CD4-positive, alpha-beta T cell (primary cell): ENCODE data around the gene KLHL2. TPM values are rescaled to one million over a fixed set of nuclear protein-coding genes. Genes with fewer than 3 reads are reported as not detected.

Experiments
- ATAC-seq: fragments of 200-7000 bp; cut with Tn5 transposase; one replicate; pipeline ENCODE4 v1.10.0; 2022; ENCODE audit warnings: mild to moderate bottlenecking; ENCODE audit not compliant: poor library complexity
- CTCF ChIA-PET: fragments of 350-600 bp; sonication (Branson Sonifier 250); formaldehyde crosslinking; loops from one replicate; lab custom pipeline; 2021; ENCODE audit warnings: antibody characterized with exemption, inconsistent platforms; lab: Charles Lee
- POLR2A ChIA-PET: fragments of 350-600 bp; sonication (Branson Sonifier 250); formaldehyde crosslinking; loops from one replicate; lab custom pipeline; 2021; ENCODE audit warnings: antibody characterized with exemption, inconsistent platforms; lab: Charles Lee
- DNase-seq, 14 experiments: peaks; one replicate each; pipeline ENCODE4 v3.0.0-alpha.2; 2013 to 2020; ENCODE audit warnings: mixed read lengths in 2 of 14
- H3K27ac ChIP-seq, 2 donors: one replicate each; pipeline versions ENCODE4 v1.5.1 to v1.7.0; 2013; ENCODE audit warnings: low read length in 2 of 2, low read depth in 1 of 2, mild to moderate bottlenecking in 1 of 2
- H3K27me3 ChIP-seq, 2 experiments: 1 replicate in 1 of 2; 2 replicates in 1 of 2; pipeline versions ENCODE4 v1.6.1 to v1.7.0; 2013; ENCODE audit warnings: low read length in 2 of 2, control low read depth in 1 of 2, mild to moderate bottlenecking in 1 of 2, moderate library complexity in 1 of 2; ENCODE audit not compliant: insufficient read depth in 2 of 2, control insufficient read depth in 1 of 2
- H3K36me3 ChIP-seq: one replicate; pipeline ENCODE4 v1.6.1; 2013; ENCODE audit warnings: low read length, control low read depth; ENCODE audit not compliant: insufficient read depth
- H3K4me1 ChIP-seq: one replicate; pipeline ENCODE4 v1.6.1; 2013; ENCODE audit warnings: low read length, control low read depth; ENCODE audit not compliant: insufficient read depth
- H3K4me3 ChIP-seq: one replicate; pipeline ENCODE4 v1.5.1; 2013; ENCODE audit warnings: mild to moderate bottlenecking, low read length, moderate library complexity
- H3K9me3 ChIP-seq, 2 experiments: 1 replicate in 1 of 2; 2 replicates in 1 of 2; pipeline versions ENCODE4 v1.6.1 to v1.7.0; 2013; ENCODE audit warnings: low read length in 2 of 2, mild to moderate bottlenecking in 2 of 2, control low read depth in 1 of 2, moderate library complexity in 1 of 2; ENCODE audit not compliant: control insufficient read depth in 1 of 2, insufficient read depth in 1 of 2
- H3K27ac Mint-ChIP-seq: one replicate; pipeline ENCODE4 v1.8.0; 2020; ENCODE audit warnings: mixed read lengths
- H3K27me3 Mint-ChIP-seq: one replicate; pipeline ENCODE4 v1.8.0; 2021; ENCODE audit warnings: mixed read lengths
- H3K36me3 Mint-ChIP-seq: one replicate; pipeline ENCODE4 v1.8.0; 2021; ENCODE audit warnings: low read depth, mixed read lengths
- H3K4me1 Mint-ChIP-seq: one replicate; pipeline ENCODE4 v1.8.0; 2021; ENCODE audit warnings: low read depth, mixed read lengths
- H3K4me3 Mint-ChIP-seq: one replicate; pipeline ENCODE4 v1.8.0; 2020; ENCODE audit warnings: mild to moderate bottlenecking, mixed read lengths
- H3K9me3 Mint-ChIP-seq: one replicate; pipeline ENCODE4 v1.8.0; 2020; ENCODE audit warnings: mixed read lengths
- CTCF ChIP-seq: fragments of 200-600 bp; IDR thresholded peaks from one replicate; pipeline ENCODE4 v1.8.0; 2022; ENCODE audit warnings: antibody characterized with exemption, mild to moderate bottlenecking
- intact Hi-C, 2 experiments: fragments of 100-400 bp; cut with DNase I in 1 of 2; cut with micrococcal nuclease in 1 of 2; formaldehyde crosslinking; loops; one replicate each; pipeline versions ENCODE4 v1.15.1 to v1.9.0; 2023 to 2025; cut with DNase I, micrococcal nuclease
- total RNA-seq, 174 experiments: library from RNA in 2 of 174; stranded (reverse) in 2 of 174; gene quantifications; one replicate each; pipeline ENCODE4 v1.2.3 and lab custom pipeline; 2021 to 2026

The KLHL2 gene
- total RNA-seq, 2 experiments from 2014 or later, result 19.9 to 20.0 TPM

- Histone ChIP-seq H3K27ac (no peak overlapping the region), H3K9me3 (no peaks in the 10 kb centered on the region), H3K36me3 (no peaks in the 10 kb centered on the region), H3K27me3 (no peaks in the 10 kb centered on the region), H3K4me3 (no peak overlapping the region), H3K4me1 (no peaks in the 10 kb centered on the region)
- H3K36me3 Mint-ChIP-seq, result no peaks in the 10 kb centered on the region
- intact Hi-C loops, result no loop called here
- no peak overlapping the region for H3K4me3 Mint-ChIP-seq
- no peaks in the 10 kb centered on the region for H3K4me1 Mint-ChIP-seq
- CTCF ChIA-PET, result no interaction called here
- no peak for DNase-seq
- H3K27ac Mint-ChIP-seq, result no peak overlapping the region
- TF ChIP-seq CTCF, result no peak
- POLR2A ChIA-PET, result no interaction called here
- ATAC-seq, result no peak
- no peaks in the 10 kb centered on the region for H3K9me3 Mint-ChIP-seq
- peaks cover 12% of the 10 kb centered on the region for H3K27me3 Mint-ChIP-seq
These were observed 144.2 kb downstream of the KLHL2 start for GRCh38 chr4:165351359-165352130.

- POLR2A ChIA-PET, result no interaction called here
- H3K27ac ChIP-seq, result no peak overlapping the region
- no peaks in the 10 kb centered on the region for H3K4me1 Mint-ChIP-seq
- no peaks in the 10 kb centered on the region for H3K9me3 Mint-ChIP-seq
- H3K36me3 ChIP-seq, result no peaks in the 10 kb centered on the region
- H3K27ac Mint-ChIP-seq, result no peak overlapping the region
- ATAC-seq (no peak), DNase-seq (peak in 2 of 14 experiments; percentile 12 to 14)
- H3K36me3 Mint-ChIP-seq, result no peaks in the 10 kb centered on the region
- intact Hi-C loops, result no loop called here
- H3K4me3 Mint-ChIP-seq, result no peak overlapping the region
- TF ChIP-seq CTCF, result no peak
- peaks cover 0 to 8% of the 10 kb centered on the region in 2 experiments for H3K27me3 ChIP-seq
- H3K27me3 Mint-ChIP-seq, result peaks cover 35% of the 10 kb centered on the region
- no peaks in the 10 kb centered on the region for H3K9me3 ChIP-seq
- CTCF ChIA-PET, result interaction anchor here (0.7 kb wide), 1 partner anchor 17 kb away, joined by 3 read pairs; no protein-coding TSS in a partner anchor
- no peak overlapping the region for H3K4me3 ChIP-seq
- H3K4me1 ChIP-seq, result no peaks in the 10 kb centered on the region
These were observed 148.5 kb downstream of the KLHL2 start for GRCh38 chr4:165355900-165356300.

GRCh38 chr4:165359506-165359905 is 152.1 kb downstream of the KLHL2 start:
- no peak for TF ChIP-seq CTCF
- H3K4me1 Mint-ChIP-seq, result no peaks in the 10 kb centered on the region
- no peak overlapping the region for H3K27ac Mint-ChIP-seq

More at GRCh38 chr4:165359506-165359905, 152.1 kb downstream of the KLHL2 start:
- CTCF ChIA-PET, result no interaction called here
- Mint-ChIP-seq H3K27me3 (peaks cover 43% of the 10 kb centered on the region), H3K4me3 (no peak overlapping the region), H3K36me3 (no peaks in the 10 kb centered on the region), H3K9me3 (no peaks in the 10 kb centered on the region)
- Histone ChIP-seq H3K9me3 (no peaks in the 10 kb centered on the region), H3K27ac (no peak overlapping the region), H3K27me3 (peaks cover 0 to 25% of the 10 kb centered on the region in 2 experiments), H3K4me3 (no peak overlapping the region), H3K36me3 (no peaks in the 10 kb centered on the region), H3K4me1 (no peaks in the 10 kb centered on the region)
- ATAC-seq (no peak), DNase-seq (peak in 1 of 14 experiments; percentile 8)
- POLR2A ChIA-PET, result no interaction called here
- intact Hi-C loops, result no loop called here
